CD4-positive, alpha-beta memory T cell (primary cell): ENCODE data around the gene BICRA. TPM values are rescaled to one million over a fixed set of nuclear protein-coding genes. Genes with fewer than 3 reads are reported as not detected.

Experiments used
- CTCF ChIA-PET: fragments of 350-600 bp; sonication (Branson Sonifier 250); formaldehyde crosslinking; loops from one replicate; lab custom pipeline; 2021; ENCODE audit warnings: inconsistent platforms; ENCODE audit not compliant: partially characterized antibody; lab: Charles Lee
- POLR2A ChIA-PET: fragments of 350-600 bp; sonication (Branson Sonifier 250); formaldehyde crosslinking; loops from one replicate; lab custom pipeline; 2021; ENCODE audit not compliant: partially characterized antibody; lab: Charles Lee
- DNase-seq, 5 donors: peaks; one replicate each; pipeline versions ENCODE4 v3.0.0 to v3.0.0-alpha.2; 2020 to 2022; ENCODE audit warnings: mixed read lengths in 1 of 5
- H3K27ac ChIP-seq: one replicate; pipeline ENCODE4 v1.7.0; 2013; ENCODE audit warnings: low read depth, low read length
- H3K27me3 ChIP-seq: 2 replicates; pipeline ENCODE4 v1.7.0; 2013; ENCODE audit warnings: mild to moderate bottlenecking, low read length, moderate library complexity; ENCODE audit not compliant: insufficient read depth
- H3K36me3 ChIP-seq: 2 replicates; pipeline ENCODE4 v1.7.0; 2013; ENCODE audit warnings: mild to moderate bottlenecking, low read length, moderate library complexity; ENCODE audit not compliant: insufficient read depth
- H3K4me1 ChIP-seq: 2 replicates; pipeline ENCODE4 v1.7.0; 2013; ENCODE audit warnings: mild to moderate bottlenecking, low read length, moderate library complexity; ENCODE audit not compliant: insufficient read depth
- H3K4me3 ChIP-seq, 2 donors: one replicate each; pipeline ENCODE4 v1.7.0; 2013; ENCODE audit warnings: low read length in 2 of 2, mild to moderate bottlenecking in 1 of 2
- H3K9me3 ChIP-seq, 2 donors: one replicate each; pipeline ENCODE4 v1.7.0; 2013; ENCODE audit warnings: low read length in 2 of 2, control low read depth in 1 of 2; ENCODE audit not compliant: control insufficient read depth in 1 of 2
- H3K27ac Mint-ChIP-seq, 7 donors: one replicate each; pipeline ENCODE4 v1.8.0; 2020 to 2021; ENCODE audit warnings: mixed read lengths in 7 of 7, mild to moderate bottlenecking in 6 of 7, inconsistent platforms in 3 of 7, moderate library complexity in 3 of 7
- H3K27me3 Mint-ChIP-seq, 2 donors: one replicate each; pipeline ENCODE4 v1.8.0; 2020 to 2021; ENCODE audit warnings: mixed read lengths in 2 of 2
- H3K36me3 Mint-ChIP-seq, 2 donors: one replicate each; pipeline ENCODE4 v1.8.0; 2020 to 2021; ENCODE audit warnings: mixed read lengths in 2 of 2, inconsistent platforms in 1 of 2, mild to moderate bottlenecking in 1 of 2
- H3K4me1 Mint-ChIP-seq, 4 donors: one replicate each; pipeline ENCODE4 v1.8.0; 2020 to 2021; ENCODE audit warnings: mixed read lengths in 4 of 4, mild to moderate bottlenecking in 1 of 4
- H3K4me3 Mint-ChIP-seq, 8 donors: one replicate each; pipeline ENCODE4 v1.8.0; 2020 to 2021; ENCODE audit warnings: mixed read lengths in 8 of 8, mild to moderate bottlenecking in 7 of 8, moderate library complexity in 6 of 8, inconsistent platforms in 3 of 8
- H3K9me3 Mint-ChIP-seq, 8 donors: one replicate each; pipeline ENCODE4 v1.8.0; 2020 to 2021; ENCODE audit warnings: mixed read lengths in 8 of 8, mild to moderate bottlenecking in 5 of 8, inconsistent platforms in 3 of 8, moderate library complexity in 1 of 8
- intact Hi-C: fragments of 100-400 bp; cut with micrococcal nuclease; formaldehyde crosslinking; loops from one replicate; pipeline ENCODE4 v1.15.1; 2023
- polyA plus RNA-seq, 2 donors: library from polyadenylated mRNA; unstranded; fragments of 300-500 nt; fragmentation: Illumina TruSeq; gene quantifications; one replicate each; pipeline ENCODE4 v1.2.3, GENCODE V29; 2021
- total RNA-seq, 2 experiments: library from RNA; stranded (reverse); gene quantifications; one replicate each; pipeline ENCODE4 v1.2.3, GENCODE V29; 2021

The BICRA gene
- total and polyA plus RNA-seq, 4 experiments from 2014 or later: 2.3 to 32.9 (median 31.7) TPM; not detected in 1

GRCh38 chr19:47619763-47620162 is 10.8 kb downstream of the BICRA start:
- Histone ChIP-seq H3K4me3 (no peak overlapping the region), H3K27me3 (no peaks in the 10 kb centered on the region), H3K9me3 (no peaks in the 10 kb centered on the region), H3K36me3 (peaks cover 4% of the 10 kb centered on the region), H3K4me1 (peaks cover 32% of the 10 kb centered on the region), H3K27ac (no peak overlapping the region)
- Mint-ChIP-seq H3K27ac (peak overlapping the region in 3 of 7 donors; percentile 16 to 70 (median 41)), H3K4me1 (peaks cover 21 to 61% (median 36%) of the 10 kb centered on the region in 4 donors), H3K4me3 (no peak overlapping the region), H3K27me3 (no peaks in the 10 kb centered on the region), H3K9me3 (no peaks in the 10 kb centered on the region), H3K36me3 (peaks cover 13 to 19% of the 10 kb centered on the region in 2 donors)
- ChIA-PET CTCF (interaction anchor here (0.6 to 0.7 kb wide), 2 partner anchors 92 to 94 kb away, joined by 3 to 4 read pairs; no protein-coding TSS in a partner anchor), POLR2A (no interaction called here)
- intact Hi-C loops: no loop called here
- no peak for DNase-seq

- Mint-ChIP-seq H3K27ac (peak overlapping the region in 1 of 7 donors; percentile 47), H3K4me1 (peaks cover 28 to 67% (median 44%) of the 10 kb centered on the region in 4 donors), H3K9me3 (no peaks in the 10 kb centered on the region), H3K4me3 (no peak overlapping the region), H3K27me3 (no peaks in the 10 kb centered on the region), H3K36me3 (peaks cover 13 to 26% of the 10 kb centered on the region in 2 donors)
- intact Hi-C loops: no loop called here
- POLR2A ChIA-PET: no interaction called here
- Histone ChIP-seq H3K27ac (no peak overlapping the region), H3K4me1 (peaks cover 19% of the 10 kb centered on the region), H3K9me3 (no peaks in the 10 kb centered on the region), H3K27me3 (no peaks in the 10 kb centered on the region), H3K36me3 (peaks cover 4% of the 10 kb centered on the region), H3K4me3 (no peak overlapping the region)
- DNase-seq: no peak
- CTCF ChIA-PET: no interaction called here
Observed at GRCh38 chr19:47623151-47623920, 14.4 kb downstream of the BICRA start.

GRCh38 chr19:47623921-47624391 is 15.0 kb downstream of the BICRA start:
- peak overlapping the region in 2 of 7 donors; percentile 31 to 61 for H3K27ac Mint-ChIP-seq
- no peaks in the 10 kb centered on the region for H3K9me3 ChIP-seq
- no peak for DNase-seq
- peaks cover 13 to 26% of the 10 kb centered on the region in 2 donors for H3K36me3 Mint-ChIP-seq
- no peaks in the 10 kb centered on the region for H3K27me3 Mint-ChIP-seq
- CTCF ChIA-PET: no interaction called here
- POLR2A ChIA-PET: no interaction called here
- H3K27ac ChIP-seq: no peak overlapping the region
- no peaks in the 10 kb centered on the region for H3K9me3 Mint-ChIP-seq
- H3K4me1 Mint-ChIP-seq: peaks cover 29 to 61% (median 43%) of the 10 kb centered on the region in 4 donors
- intact Hi-C loops: no loop called here
- H3K4me3 ChIP-seq: no peak overlapping the region
- H3K4me1 ChIP-seq: peaks cover 19% of the 10 kb centered on the region
- no peaks in the 10 kb centered on the region for H3K27me3 ChIP-seq
- H3K36me3 ChIP-seq: peaks cover 4% of the 10 kb centered on the region
- no peak overlapping the region for H3K4me3 Mint-ChIP-seq

- peaks cover 4% of the 10 kb centered on the region for H3K4me1 ChIP-seq
- H3K9me3 ChIP-seq: no peaks in the 10 kb centered on the region
- Mint-ChIP-seq H3K9me3 (no peaks in the 10 kb centered on the region), H3K27ac (peak overlapping the region in 4 of 7 donors; percentile 0 to 77 (median 24)), H3K36me3 (peaks cover 10 to 28% of the 10 kb centered on the region in 2 donors), H3K4me1 (peaks cover 29 to 68% (median 39%) of the 10 kb centered on the region in 4 donors), H3K4me3 (no peak overlapping the region), H3K27me3 (no peaks in the 10 kb centered on the region)
- intact Hi-C loops: no loop called here
- no peak overlapping the region for H3K27ac ChIP-seq
- POLR2A ChIA-PET: interaction anchor here (1.3 to 2.6 kb wide), 2 partner anchors 15 to 110 kb away, joined by 4 to 14 read pairs; partner anchors contain the start of gene NAPA
- H3K27me3 ChIP-seq: no peaks in the 10 kb centered on the region
- DNase-seq: no peak
- no peak overlapping the region for H3K4me3 ChIP-seq
- peaks cover 4% of the 10 kb centered on the region for H3K36me3 ChIP-seq
- CTCF ChIA-PET: interaction anchor here (1.0 to 1.4 kb wide), 2 partner anchors 53 to 82 kb away, joined by 3 read pairs; no protein-coding TSS in a partner anchor
Observed at GRCh38 chr19:47625650-47626049, 16.7 kb downstream of the BICRA start.

- intact Hi-C loops: no loop called here
- DNase-seq: no peak
- ChIA-PET POLR2A (interaction anchor here (1.3 to 2.6 kb wide), 2 partner anchors 15 to 111 kb away, joined by 4 to 14 read pairs; partner anchors contain the start of gene NAPA), CTCF (interaction anchor here (1.4 to 1.5 kb wide), 2 partner anchors 82 to 111 kb away, joined by 3 to 4 read pairs; no protein-coding TSS in a partner anchor)
- Mint-ChIP-seq H3K27ac (peak overlapping the region in 3 of 7 donors; percentile 29 to 42 (median 30)), H3K27me3 (no peaks in the 10 kb centered on the region), H3K4me1 (peaks cover 30 to 65% (median 36%) of the 10 kb centered on the region in 4 donors), H3K4me3 (no peak overlapping the region), H3K9me3 (no peaks in the 10 kb centered on the region), H3K36me3 (peaks cover 12 to 26% of the 10 kb centered on the region in 2 donors)
- Histone ChIP-seq H3K9me3 (no peaks in the 10 kb centered on the region), H3K36me3 (peaks cover 4% of the 10 kb centered on the region), H3K27me3 (no peaks in the 10 kb centered on the region), H3K4me1 (no peaks in the 10 kb centered on the region), H3K4me3 (no peak overlapping the region), H3K27ac (no peak overlapping the region)
Observed at GRCh38 chr19:47626238-47626637, 17.3 kb downstream of the BICRA start.

- intact Hi-C loops: no loop called here
- no peaks in the 10 kb centered on the region for H3K27me3 Mint-ChIP-seq
- Histone ChIP-seq H3K9me3 (no peaks in the 10 kb centered on the region), H3K4me1 (no peaks in the 10 kb centered on the region), H3K36me3 (peaks cover 4% of the 10 kb centered on the region), H3K4me3 (no peak overlapping the region), H3K27me3 (no peaks in the 10 kb centered on the region), H3K27ac (no peak overlapping the region)
- POLR2A ChIA-PET: interaction anchor here (1.2 kb wide), 1 partner anchor 18 kb away, joined by 5 read pairs; no protein-coding TSS in a partner anchor
- no peak for DNase-seq
- peaks cover 12 to 26% of the 10 kb centered on the region in 2 donors for H3K36me3 Mint-ChIP-seq
- H3K4me1 Mint-ChIP-seq: peaks cover 32 to 74% (median 39%) of the 10 kb centered on the region in 4 donors
- CTCF ChIA-PET: interaction anchor here (0.6 kb wide), 1 partner anchor 193 kb away, joined by 3 read pairs; no protein-coding TSS in a partner anchor
- peak overlapping the region in 1 of 8 donors; percentile 12 for H3K4me3 Mint-ChIP-seq
- H3K27ac Mint-ChIP-seq: peak overlapping the region in 3 of 7 donors; percentile 53 to 68 (median 57)
- no peaks in the 10 kb centered on the region for H3K9me3 Mint-ChIP-seq
Observed at GRCh38 chr19:47628078-47628771, 19.3 kb downstream of the BICRA start.
